T-cell (primary cell): Measurements from ENCODE around the gene DSE. TPM values are rescaled to one million over a fixed set of nuclear protein-coding genes. Genes with fewer than 3 reads are reported as not detected.

Source experiments
- ATAC-seq, 4 experiments: fragments of 200-7000 bp in 3 of 4; fragments of 150-1000 bp in 1 of 4; cut with Tn5 transposase; replicated peaks in 1 of 4; 1 replicate in 3 of 4; 2 replicates in 1 of 4; pipeline ENCODE4 v1.10.0; 2021; ENCODE audit warnings: moderate library complexity in 3 of 4, mild to moderate bottlenecking in 2 of 4, moderate number of reproducible peaks in 1 of 4
- CTCF ChIA-PET, 2 donors: fragments of 300-600 bp; sonication (Branson Sonifier 250); formaldehyde crosslinking; loops; one replicate each; lab custom pipeline; 2022; ENCODE audit warnings: antibody characterized with exemption in 2 of 2; lab: Charles Lee
- POLR2A ChIA-PET, 2 donors: fragments of 300-600 bp; sonication (Branson Sonifier 250); formaldehyde crosslinking; loops; one replicate each; lab custom pipeline; 2022; ENCODE audit warnings: antibody characterized with exemption in 2 of 2; lab: Charles Lee
- DNase-seq, 35 experiments: peaks; one replicate each; pipeline versions ENCODE4 v3.0.0 to v3.0.0-alpha.2; 2013 to 2023
- H3K27ac ChIP-seq: one replicate; pipeline ENCODE4 v1.5.1; 2013; ENCODE audit warnings: low read length
- H3K27me3 ChIP-seq, 2 experiments: replicated peaks in 1 of 2; 1 replicate in 1 of 2; 2 replicates in 1 of 2; pipeline versions ENCODE4 v1.6.1 to v1.7.0; 2013; ENCODE audit warnings: low read length in 1 of 2, mixed read lengths in 1 of 2; ENCODE audit not compliant: control insufficient read depth in 2 of 2, insufficient read depth in 2 of 2; ENCODE audit errors: extremely low read depth in 1 of 2
- H3K36me3 ChIP-seq, 2 donors: 1 replicate in 1 of 2; 2 replicates in 1 of 2; pipeline versions ENCODE4 v1.6.1 to v1.7.0; 2013; ENCODE audit warnings: low read length in 1 of 2; ENCODE audit not compliant: control insufficient read depth in 2 of 2, insufficient read depth in 1 of 2; ENCODE audit errors: extremely low read depth in 1 of 2
- H3K4me1 ChIP-seq, 2 experiments: 1 replicate in 1 of 2; 2 replicates in 1 of 2; pipeline versions ENCODE4 v1.6.1 to v1.7.0; 2013; ENCODE audit warnings: low read length in 2 of 2, mixed read lengths in 1 of 2; ENCODE audit not compliant: insufficient read depth in 2 of 2, control insufficient read depth in 1 of 2; ENCODE audit errors: extremely low read depth in 1 of 2
- H3K4me3 ChIP-seq, 2 donors: 1 replicate in 1 of 2; 2 replicates in 1 of 2; pipeline versions ENCODE4 v1.5.1 to v1.7.0; 2013; ENCODE audit warnings: mild to moderate bottlenecking in 2 of 2, low read length in 1 of 2, moderate library complexity in 1 of 2; ENCODE audit not compliant: control insufficient read depth in 1 of 2; ENCODE audit errors: extremely low read depth in 1 of 2
- H3K9me3 ChIP-seq: 2 replicates; pipeline ENCODE4 v1.7.0; 2013
- H3K27ac Mint-ChIP-seq, 2 donors: one replicate each; pipeline ENCODE4 v1.8.0; 2020 to 2021; ENCODE audit warnings: mild to moderate bottlenecking in 2 of 2, mixed read lengths in 2 of 2
- H3K27me3 Mint-ChIP-seq, 2 donors: one replicate each; pipeline ENCODE4 v1.8.0; 2021 to 2022; ENCODE audit warnings: mixed read lengths in 2 of 2
- H3K36me3 Mint-ChIP-seq: one replicate; pipeline ENCODE4 v1.8.0; 2021; ENCODE audit warnings: mixed read lengths
- H3K4me1 Mint-ChIP-seq, 3 donors: one replicate each; pipeline ENCODE4 v1.8.0; 2020 to 2022; ENCODE audit warnings: mixed read lengths in 3 of 3, mild to moderate bottlenecking in 1 of 3
- H3K4me3 Mint-ChIP-seq, 3 donors: one replicate each; pipeline ENCODE4 v1.8.0; 2020 to 2022; ENCODE audit warnings: mild to moderate bottlenecking in 3 of 3, mixed read lengths in 3 of 3, moderate library complexity in 3 of 3
- H3K9me3 Mint-ChIP-seq, 3 donors: one replicate each; pipeline ENCODE4 v1.8.0; 2020 to 2022; ENCODE audit warnings: mixed read lengths in 3 of 3
- WGBS: methylation state at CpG from one replicate; pipeline ENCODE4 v1.1.5; 2013; ENCODE audit warnings: missing lambda C conversion rate; ENCODE audit not compliant: insufficient coverage; 5-methylcytosine and 5-hydroxymethylcytosine counted together
- total RNA-seq, 35 experiments: library from RNA in 6 of 35; stranded (reverse) in 6 of 35; fragments of 120-200 nt in 1 of 35; gene quantifications; one replicate each; pipeline versions ENCODE4 v1.2.1 to v1.2.4 and lab custom pipeline; 2013 to 2026

The DSE gene
- total RNA-seq, 5 donors from 2014 or later (not counting 1 experiment from before 2014, with no cell fraction given): 5.9 to 9.3 (median 7.4) TPM

DNA sequence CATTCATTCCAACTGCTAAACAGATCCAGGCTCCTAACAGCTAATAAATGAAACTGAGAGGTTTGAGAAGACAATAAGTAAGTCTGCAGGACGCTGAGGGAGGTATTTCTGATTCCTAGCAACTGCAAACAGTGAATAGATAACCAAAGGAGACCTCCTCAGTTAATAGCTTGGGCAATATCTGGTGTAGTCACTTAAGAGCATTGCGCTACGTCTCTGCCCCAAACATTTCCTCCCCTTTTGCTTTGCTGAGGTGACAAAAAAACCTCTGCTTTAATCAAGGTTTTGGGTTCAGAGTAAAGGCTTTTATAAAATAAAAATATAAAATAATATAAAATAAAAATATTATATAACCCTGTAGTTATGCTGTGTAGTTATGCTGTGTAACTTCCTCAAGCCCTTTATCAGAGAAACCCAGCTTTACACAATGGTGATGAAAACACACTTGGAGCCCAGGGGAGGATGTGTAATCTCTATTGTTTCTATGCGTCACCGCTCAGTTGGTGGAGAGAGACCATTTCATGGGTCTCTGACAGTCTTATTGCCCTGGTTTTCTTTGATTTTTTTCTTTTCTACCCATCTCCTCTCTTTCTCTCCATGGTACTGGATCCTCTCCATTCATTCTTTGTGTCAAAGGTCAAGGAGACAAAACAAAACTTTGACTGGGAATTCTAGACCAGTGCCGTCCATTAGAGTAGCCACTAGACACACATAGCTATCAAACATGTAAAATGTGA lies 121.8 kb downstream of the DSE start:
- Histone ChIP-seq H3K9me3 (no peaks in the 10 kb centered on the region), H3K27me3 (no peaks in the 10 kb centered on the region), H3K27ac (no peak overlapping the region), H3K36me3 (no peaks in the 10 kb centered on the region), H3K4me3 (no peak overlapping the region), H3K4me1 (no peaks in the 10 kb centered on the region)
- Mint-ChIP-seq H3K36me3 (peaks cover 3% of the 10 kb centered on the region), H3K27ac (no peak overlapping the region), H3K4me1 (no peaks in the 10 kb centered on the region), H3K4me3 (no peak overlapping the region), H3K9me3 (peaks cover 0 to 11% (median 0%) of the 10 kb centered on the region in 3 donors), H3K27me3 (peaks cover 0 to 24% of the 10 kb centered on the region in 2 donors)
- ATAC-seq (no peak), DNase-seq (no peak)
- ChIA-PET POLR2A (no interaction called here), CTCF (interaction anchor here in 1 of 2 donors (0.6 kb wide), 1 partner anchor 156 kb away, joined by 4 read pairs; no protein-coding TSS in a partner anchor)
- WGBS: no CpG with 5 or more reads among the region's 6 CpGs

Other genes with a start within 250 kb of the DSE start
- not detected for gene COL10A1, start 244.8 kb upstream of the DSE start, total RNA-seq
- 10 to 100 TPM; 18.6 to 60.2 (median 22.4) TPM for gene TSPYL4, start 116.9 kb upstream of the DSE start, total RNA-seq
- 100 to 1,000 TPM in 2 of 5 donors, 10 to 100 TPM in 3; 83.4 to 215 (median 86.8) TPM for gene TSPYL1, start 91.0 kb upstream of the DSE start, total RNA-seq
- gene CALHM6, start 90.4 kb downstream of the DSE start, total RNA-seq: 10 to 100 TPM in 1 of 5 donors, 1 to 10 TPM in 3, under 1 TPM in 1; 0.53 to 15.4 (median 3.8) TPM
- gene CALHM5, start 140.7 kb downstream of the DSE start, total RNA-seq: not detected
- gene TRAPPC3L, start 174.7 kb downstream of the DSE start, total RNA-seq: not detected
- not detected for gene CALHM4, start 182.8 kb downstream of the DSE start, total RNA-seq
- 10 to 100 TPM; 29.3 to 48.9 (median 35.8) TPM for gene RWDD1, start 200.6 kb downstream of the DSE start, total RNA-seq
- gene RSPH4A, start 245.5 kb downstream of the DSE start, total RNA-seq: under 1 TPM; 0.38 to 0.91 (median 0.43) TPM